ENCODE results near the gene RBBP8NL. TPM values are rescaled to one million over a fixed set of nuclear protein-coding genes. Genes with fewer than 3 reads are reported as not detected.

The RBBP8NL gene
- total and polyA plus RNA-seq, 2 of the 8 experiments (the other 6 are each of a cell fraction or from before 2014, with no cell fraction given): 0.43 to 0.48 TPM

- WGBS, 2 experiments (ENCODE audit: extremely low coverage in 1 of 2, insufficient coverage in 1 of 2, insufficient read length in 1 of 2, insufficient replicate concordance in 2 of 2, low coverage in 1 of 2, low lambda C conversion rate in 2 of 2, missing lambda C conversion rate in 1 of 2): 93% methylated on average over 22 of the region's 24 CpGs; no CpG with 5 or more reads in 1 of the 2 experiments
- DNase-seq (ENCODE audit: low read depth in 1 of 2, low spot score in 2 of 2): no peak
- H2BK12ac ChIP-seq (ENCODE audit: low read depth, low read length): no peak overlapping the region
- H3K4ac ChIP-seq (replicated peaks; ENCODE audit: insufficient read length, low read depth, low read length): no peak overlapping the region
- no peaks in the 10 kb centered on the region for H3K79me2 ChIP-seq (ENCODE audit: control insufficient read depth in 1 of 2, insufficient read depth in 2 of 2, low read length in 2 of 2)
- ChIA-PET POLR2A (ENCODE audit: partially characterized antibody) (interaction anchor here (2.4 kb wide), 1 partner anchor 9 kb away, joined by 15 read pairs; no protein-coding TSS in a partner anchor), CTCF (ENCODE audit: partially characterized antibody) (interaction anchor here (1.0 to 7.1 kb wide), 9 partner anchors 11 to 84 kb away, joined by 3 to 104 read pairs (median 4); partner anchors contain the start of gene RBBP8NL)
- H2BK20ac ChIP-seq (ENCODE audit: low read length): no peak overlapping the region
- no peak overlapping the region for H2BK15ac ChIP-seq (ENCODE audit: low read length)
- no peak overlapping the region for H3K4me3 ChIP-seq (ENCODE audit: extremely low read depth in 1 of 4, insufficient read depth in 2 of 4, low read depth in 3 of 4, low read length in 4 of 4)
- no peak for FAIRE-seq
- no peaks in the 10 kb centered on the region for H4K20me1 ChIP-seq (replicated peaks in 1 of 2; ENCODE audit: control insufficient read depth in 1 of 2, insufficient read depth in 2 of 2, low read length in 2 of 2)
- H2BK5ac ChIP-seq (ENCODE audit: low read depth, low read length): no peak overlapping the region
- H2AK5ac ChIP-seq (ENCODE audit: low read depth, low read length): no peak overlapping the region
- no peaks in the 10 kb centered on the region for H3K9me3 ChIP-seq (ENCODE audit: insufficient read depth in 2 of 2, low read depth in 1 of 2, low read length in 1 of 2)
- peaks cover 0 to 2% (median 0%) of the 10 kb centered on the region in 4 experiments; a peak in 1 of 7 replicates for H3K4me1 ChIP-seq (replicated peaks in 1 of 4; ENCODE audit: control insufficient read depth in 3 of 4, insufficient read depth in 4 of 4, low read length in 3 of 4)
- H3K56ac ChIP-seq (replicated peaks; ENCODE audit: insufficient read length, low read depth, low read length): no peak overlapping the region
- H2AFZ ChIP-seq (ENCODE audit: low read length): no peak overlapping the region
- no peak overlapping the region for H3K14ac ChIP-seq (ENCODE audit: insufficient read length)
- no peak overlapping the region for H4K8ac ChIP-seq (ENCODE audit: extremely low read depth, insufficient read depth, low read length)
- no peak overlapping the region for H3K18ac ChIP-seq (ENCODE audit: extremely low read depth, low read length)
- H4K91ac ChIP-seq (replicated peaks; ENCODE audit: insufficient read length, low read length): no peak overlapping the region
- no peak overlapping the region for H3K27ac ChIP-seq (ENCODE audit: low read depth, low read length)
- no peak overlapping the region for H3K4me2 ChIP-seq (ENCODE audit: insufficient read depth in 1 of 2, low read depth in 2 of 2, low read length in 2 of 2)
- H4K5ac ChIP-seq (ENCODE audit: insufficient read length, low read depth, low read length): no peak overlapping the region
- no peaks in the 10 kb centered on the region for H3K79me1 ChIP-seq (ENCODE audit: low read depth, low read length)
- no peaks in the 10 kb centered on the region for H3K23me2 ChIP-seq (ENCODE audit: low read depth, low read length)
- H3K23ac ChIP-seq (ENCODE audit: insufficient read length): no peak overlapping the region
- no peak overlapping the region for H3K9ac ChIP-seq (replicated peaks in 1 of 4; ENCODE audit: extremely low read depth in 1 of 4, low read depth in 3 of 4, low read length in 3 of 4)
- no peaks in the 10 kb centered on the region for H3K27me3 ChIP-seq (replicated peaks in 1 of 4; ENCODE audit: control insufficient read depth in 3 of 4, extremely low read depth in 1 of 4, insufficient read depth in 3 of 4, low read length in 3 of 4)
- no peak overlapping the region for H2BK120ac ChIP-seq (replicated peaks; ENCODE audit: low read depth, low read length)
- no peaks in the 10 kb centered on the region for H3K36me3 ChIP-seq (ENCODE audit: control insufficient read depth in 2 of 4, insufficient read depth in 4 of 4, low read length in 3 of 4)
- TF ChIP-seq POLR2AphosphoS5 (IDR thresholded peaks at IDR 0.05; ENCODE audit: low read depth, low read length) (no peak), JUN (IDR thresholded peaks at IDR 0.05; ENCODE audit: low read depth, low read length) (no peak), CHD1 (IDR thresholded peaks at IDR 0.05; ENCODE audit: low read depth, low read length) (no peak), PHF8 (conservative IDR thresholded peaks at IDR 0.05; ENCODE audit: low read depth, low read length) (no peak)
- TF ChIP-seq, protein P1, sequence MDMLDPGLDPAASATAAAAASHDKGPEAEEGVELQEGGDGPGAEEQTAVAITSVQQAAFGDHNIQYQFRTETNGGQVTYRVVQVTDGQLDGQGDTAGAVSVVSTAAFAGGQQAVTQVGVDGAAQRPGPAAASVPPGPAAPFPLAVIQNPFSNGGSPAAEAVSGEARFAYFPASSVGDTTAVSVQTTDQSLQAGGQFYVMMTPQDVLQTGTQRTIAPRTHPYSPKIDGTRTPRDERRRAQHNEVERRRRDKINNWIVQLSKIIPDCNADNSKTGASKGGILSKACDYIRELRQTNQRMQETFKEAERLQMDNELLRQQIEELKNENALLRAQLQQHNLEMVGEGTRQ (IDR thresholded peaks at IDR 0.05; ENCODE audit: low read length): no peak
Observed at GRCh38 chr20:62415354-62416111, 11.8 kb downstream of the RBBP8NL start.

Measured in H1 (cell line).